Measurements from ENCODE around the gene NAA16. TPM values are rescaled to one million over a fixed set of nuclear protein-coding genes. Genes with fewer than 3 reads are reported as not detected.

NAA16 gene
- 7.8 and 13.0 TPM in 2 replicates for total RNA-seq

GRCh38 chr13:41310963-41311405 is at the start of gene NAA16:
TSS of gene NAA16 (plus strand) at chr13:41311267. CDS start at chr13:41311529, 262 bp downstream.

GRCh38 chr13:41263261-41263971 is 47.7 kb upstream of the NAA16 start, which contains the start of gene MTRF1:
TSS of gene MTRF1 (minus strand) at chr13:41263576. CDS start at chr13:41260907, 2,669 bp downstream.

Small RNAs within 50 kb of the gene (small RNA-seq; reads per million reads assigned to genes)
- gene RNU6-57P, result not detected

Other genes with a start within 250 kb of the NAA16 start
- gene WBP4, start 249.8 kb upstream of the NAA16 start, total RNA-seq, result 5.2 and 7.2 TPM in 2 replicates
- gene KBTBD6, start 178.5 kb upstream of the NAA16 start, total RNA-seq, result 8.3 and 9.1 TPM in 2 replicates
- gene KBTBD7, start 116.7 kb upstream of the NAA16 start, total RNA-seq, result 4.1 and 4.6 TPM in 2 replicates
- 10.1 and 13.9 TPM in 2 replicates for gene MTRF1, start 47.7 kb upstream of the NAA16 start, total RNA-seq
- gene RGCC, start 146.3 kb downstream of the NAA16 start, total RNA-seq, result 37.6 and 55.2 TPM in 2 replicates

Measured in vein endothelial cell (primary cell).